22Rv1 (cell line): ENCODE results near the gene NEU2.

Experiments used
- H3K27ac ChIP-seq: fragments of 450-650 bp; 2 replicates; pipeline ENCODE4 v1.5.1; 2017
- ZFX ChIP-seq: fragments of 450-650 bp; IDR thresholded peaks from 2 replicates; pipeline ENCODE4 v1.6.1; 2017; ENCODE audit warnings: antibody characterized with exemption, borderline replicate concordance
- TF ChIP-seq, protein P1 (sequence below): fragments of 450-650 bp; IDR thresholded peaks from 2 replicates; pipeline ENCODE4 v1.5.1; 2017; ENCODE audit warnings: mild to moderate bottlenecking

The NEU2 gene

DNA sequence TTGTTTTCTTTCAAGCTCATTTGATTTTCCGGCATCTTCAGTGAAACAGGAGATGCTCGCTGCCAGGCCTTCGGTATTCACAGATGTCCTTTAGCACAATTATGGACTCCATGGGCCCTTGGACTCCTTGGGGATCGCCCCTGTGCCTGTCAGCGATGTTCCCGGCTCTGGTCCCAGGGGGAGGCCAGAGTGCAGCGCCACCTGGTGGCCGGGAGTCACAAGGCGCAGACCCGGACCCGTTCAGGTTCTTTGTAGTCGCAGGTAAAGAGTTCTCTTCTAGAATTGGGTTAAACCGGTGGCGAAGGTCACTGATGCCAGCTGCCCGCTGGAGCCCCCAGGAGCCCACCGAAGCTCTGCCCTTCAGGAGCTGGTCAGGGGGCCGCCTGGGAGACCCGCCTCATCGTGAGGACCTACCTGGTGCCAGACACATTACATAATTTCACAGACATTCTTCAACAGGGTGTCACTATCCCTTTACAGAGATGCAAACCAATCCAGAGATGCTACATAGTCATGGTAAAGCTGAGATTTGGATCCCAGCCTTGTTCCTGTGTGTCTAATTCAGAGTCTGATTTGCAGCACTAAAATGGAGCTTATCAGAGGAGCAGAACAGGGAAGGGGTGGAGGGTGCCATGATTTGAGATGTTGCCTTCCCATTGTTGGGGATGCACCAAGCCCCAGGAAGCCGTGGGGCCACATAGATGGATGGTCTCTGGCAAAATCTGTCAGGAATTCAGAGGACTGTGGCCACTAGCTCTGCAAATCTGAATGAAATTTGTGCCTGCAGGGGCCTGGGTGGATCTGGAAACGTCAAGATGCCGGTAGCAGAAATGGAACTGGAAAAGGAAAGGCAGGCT, 21.7 kb downstream of the NEU2 start:
- TF ChIP-seq ZFX, result no peak
- TF ChIP-seq, protein P1, sequence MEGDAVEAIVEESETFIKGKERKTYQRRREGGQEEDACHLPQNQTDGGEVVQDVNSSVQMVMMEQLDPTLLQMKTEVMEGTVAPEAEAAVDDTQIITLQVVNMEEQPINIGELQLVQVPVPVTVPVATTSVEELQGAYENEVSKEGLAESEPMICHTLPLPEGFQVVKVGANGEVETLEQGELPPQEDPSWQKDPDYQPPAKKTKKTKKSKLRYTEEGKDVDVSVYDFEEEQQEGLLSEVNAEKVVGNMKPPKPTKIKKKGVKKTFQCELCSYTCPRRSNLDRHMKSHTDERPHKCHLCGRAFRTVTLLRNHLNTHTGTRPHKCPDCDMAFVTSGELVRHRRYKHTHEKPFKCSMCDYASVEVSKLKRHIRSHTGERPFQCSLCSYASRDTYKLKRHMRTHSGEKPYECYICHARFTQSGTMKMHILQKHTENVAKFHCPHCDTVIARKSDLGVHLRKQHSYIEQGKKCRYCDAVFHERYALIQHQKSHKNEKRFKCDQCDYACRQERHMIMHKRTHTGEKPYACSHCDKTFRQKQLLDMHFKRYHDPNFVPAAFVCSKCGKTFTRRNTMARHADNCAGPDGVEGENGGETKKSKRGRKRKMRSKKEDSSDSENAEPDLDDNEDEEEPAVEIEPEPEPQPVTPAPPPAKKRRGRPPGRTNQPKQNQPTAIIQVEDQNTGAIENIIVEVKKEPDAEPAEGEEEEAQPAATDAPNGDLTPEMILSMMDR, result peak; percentile 98
- no peak overlapping the region for H3K27ac ChIP-seq

DNA sequence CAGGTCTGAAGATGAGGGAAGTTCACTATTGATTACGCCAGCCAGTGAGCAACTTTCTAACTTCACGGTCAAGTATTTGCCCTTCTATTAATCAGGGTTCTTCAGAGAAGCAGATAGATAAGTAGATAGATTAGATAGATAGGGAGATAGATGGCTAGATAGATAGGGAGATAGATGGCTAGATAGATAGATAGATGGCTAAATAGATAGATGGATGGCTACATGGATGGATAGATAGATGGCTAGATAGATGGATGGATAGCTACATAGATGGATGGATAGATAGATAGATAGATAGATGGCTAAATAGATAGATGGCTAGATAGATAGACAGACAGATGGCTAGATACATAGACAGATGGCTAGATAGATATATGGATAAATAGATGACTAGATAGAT, 22.9 kb downstream of the NEU2 start:
- no peak overlapping the region for H3K27ac ChIP-seq
- TF ChIP-seq, protein P1, result no peak
- TF ChIP-seq ZFX, result no peak

DNA sequence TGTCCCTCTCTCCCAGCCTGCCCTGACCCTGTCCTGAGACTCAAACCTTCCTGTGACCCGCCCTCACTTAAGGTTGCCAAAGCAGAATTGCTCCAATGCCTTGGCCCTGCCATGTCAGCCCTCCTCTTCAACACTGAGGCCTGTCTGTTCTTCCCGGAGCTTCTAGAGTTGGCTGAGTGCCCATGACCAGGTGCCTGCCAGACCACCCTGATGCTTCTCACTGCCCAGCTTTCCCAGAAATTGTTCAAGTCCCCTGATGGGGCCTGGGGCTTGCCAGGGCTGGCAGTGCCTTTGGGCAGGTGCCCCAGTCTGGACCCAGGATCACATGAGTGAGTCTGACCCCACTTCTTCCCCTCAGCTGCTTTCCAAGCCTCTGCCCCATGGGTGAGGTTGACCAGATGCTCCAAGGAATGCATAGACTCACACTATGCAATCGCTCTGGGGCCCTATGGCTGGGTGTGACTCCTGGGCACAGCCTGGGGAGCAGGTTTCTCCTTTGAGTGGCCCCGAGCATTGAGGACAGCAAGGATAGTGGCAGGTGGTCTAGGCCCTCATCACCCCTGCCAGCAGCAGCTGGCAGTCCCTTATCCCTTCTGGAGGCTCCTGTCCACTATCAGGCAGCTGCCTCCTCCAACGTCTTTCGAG, 24.6 kb downstream of the NEU2 start:
- no peak overlapping the region for H3K27ac ChIP-seq
- TF ChIP-seq, protein P1, result no peak
- no peak for TF ChIP-seq ZFX

DNA sequence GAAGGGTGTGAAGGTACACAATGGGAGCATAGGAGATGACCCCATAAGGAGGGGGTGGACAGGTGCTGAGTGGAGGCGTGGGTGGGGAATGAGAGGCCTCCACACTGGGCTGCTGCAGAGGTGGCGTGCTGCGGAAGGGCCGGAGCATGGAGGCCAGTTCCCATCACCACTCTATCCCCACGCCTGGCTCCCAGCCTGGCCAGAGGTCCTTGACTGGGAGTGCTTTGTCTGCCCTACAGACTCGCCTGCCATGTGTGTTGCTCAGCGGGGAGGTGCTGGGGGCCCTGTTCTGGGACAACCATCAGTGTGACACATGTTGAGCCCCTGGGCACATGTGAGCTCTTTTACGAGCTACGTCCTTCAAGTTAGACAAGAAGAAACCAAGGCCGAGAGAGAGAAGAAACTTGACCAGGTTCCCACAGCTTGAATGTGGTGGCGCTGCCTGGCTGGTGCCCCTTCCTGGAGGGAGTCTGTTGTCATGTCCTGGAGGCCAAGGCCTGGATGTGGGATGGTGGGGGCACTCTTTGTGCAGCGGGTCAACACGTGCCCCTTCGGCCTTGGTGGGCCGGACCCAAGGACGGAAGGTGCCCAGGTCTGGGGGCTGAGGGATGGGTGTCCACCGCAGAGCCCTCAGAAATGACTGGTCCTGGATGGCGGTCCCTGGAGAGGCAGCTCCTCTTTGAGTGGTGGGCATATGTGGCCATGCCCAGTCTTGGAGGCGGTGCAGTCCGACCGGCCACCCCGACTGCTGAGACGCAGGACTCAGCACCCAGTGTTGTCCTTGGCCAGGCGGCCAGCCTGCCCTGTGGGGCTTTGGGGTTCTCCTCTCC, 26.5 kb downstream of the NEU2 start:
- TF ChIP-seq, protein P1, result no peak
- TF ChIP-seq ZFX, result no peak
- H3K27ac ChIP-seq, result no peak overlapping the region

DNA sequence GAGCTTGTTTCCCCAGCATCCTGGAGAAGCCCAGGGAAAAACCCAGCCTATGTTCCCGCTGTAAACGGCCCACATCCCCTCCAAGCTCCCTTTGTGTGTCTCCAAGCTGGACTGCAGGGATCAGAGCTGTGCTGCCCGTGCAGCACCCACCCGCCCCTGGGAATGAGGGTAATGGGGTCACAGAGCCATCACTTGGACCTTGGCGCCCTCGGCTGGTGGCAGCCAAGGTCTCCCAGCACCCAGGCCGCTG, 27.0 kb downstream of the NEU2 start:
- TF ChIP-seq ZFX, result no peak
- TF ChIP-seq, protein P1, result no peak

DNA sequence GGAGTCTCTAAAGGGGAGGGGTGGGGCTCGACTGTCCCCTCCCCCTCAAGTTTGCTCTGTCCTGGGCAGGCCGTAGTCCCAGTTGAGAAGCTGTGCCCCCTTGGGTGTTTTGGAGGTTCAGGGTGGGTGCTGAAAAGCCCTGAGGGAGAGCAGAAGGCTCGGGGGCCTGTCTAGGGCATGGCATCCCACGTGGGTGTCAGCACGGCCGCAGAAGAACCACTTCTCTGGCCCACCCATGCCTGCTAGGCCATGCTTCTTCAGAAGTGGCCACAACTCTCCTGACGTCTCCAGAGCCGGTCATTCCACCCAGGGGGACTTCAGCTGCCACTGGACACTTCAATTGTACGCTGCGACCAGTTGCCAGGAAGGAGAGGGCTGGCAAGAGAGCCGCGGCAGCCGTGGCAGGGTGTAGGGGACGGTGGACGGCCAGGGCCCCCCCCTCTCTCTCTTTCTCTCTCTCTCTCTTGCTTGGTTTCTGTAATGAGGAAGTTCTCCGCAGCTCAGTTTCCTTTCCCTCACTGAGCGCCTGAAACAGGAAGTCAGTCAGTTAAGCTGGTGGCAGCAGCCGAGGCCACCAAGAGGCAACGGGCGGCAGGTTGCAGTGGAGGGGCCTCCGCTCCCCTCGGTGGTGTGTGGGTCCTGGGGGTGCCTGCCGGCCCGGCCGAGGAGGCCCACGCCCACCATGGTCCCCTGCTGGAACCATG, 27.5 kb downstream of the NEU2 start, which contains the start of gene INPP5D:
Gene INPP5D, plus strand, starts transcription at position 546 of the 704 bp plus-strand sequence. Its CDS starts 137 bp downstream, at position 683.
- no peak within 1 kb of the TSS for H3K27ac ChIP-seq
- TF ChIP-seq, protein P1, result no peak
- no peak for TF ChIP-seq ZFX

More for the DNA sequence above, 27.0 kb downstream of the NEU2 start:
- H3K27ac ChIP-seq, result no peak overlapping the region
